GM12873 (cell line): Measurements from ENCODE around the gene SRY.

ENCODE experiments used
- CTCF ChIP-seq: IDR thresholded peaks from 2 replicates; pipeline ENCODE4 v1.5.1; 2012; ENCODE audit warnings: low read depth, mild to moderate bottlenecking, moderate library complexity, low read length, control low read depth; ENCODE audit not compliant: insufficient read depth; ENCODE audit errors: missing control alignments

Gene SRY

DNA sequence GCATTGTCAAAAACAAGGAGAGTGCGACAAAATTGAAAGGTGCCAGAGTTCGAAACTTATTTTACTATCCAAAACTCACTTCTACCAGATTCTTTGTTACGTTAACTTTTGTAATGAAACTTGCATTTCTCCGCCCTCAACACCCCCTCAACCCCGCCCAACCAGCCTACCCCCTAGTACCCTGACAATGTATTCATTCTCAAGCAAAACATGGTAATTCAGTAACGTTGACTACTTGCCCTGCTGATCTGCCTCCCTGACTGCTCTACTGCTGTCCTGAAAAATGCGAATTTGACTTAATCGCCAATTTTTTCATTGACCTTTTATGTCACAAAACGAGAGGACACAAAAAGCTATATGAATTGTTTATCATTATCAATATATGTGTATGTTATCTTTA, at the start of gene SRY:
Gene SRY (minus strand): TSS at position 83 of the 400 bp plus-strand sequence. CDS start 79 bp downstream, at position 4.
- TF ChIP-seq CTCF, result no peak

DNA sequence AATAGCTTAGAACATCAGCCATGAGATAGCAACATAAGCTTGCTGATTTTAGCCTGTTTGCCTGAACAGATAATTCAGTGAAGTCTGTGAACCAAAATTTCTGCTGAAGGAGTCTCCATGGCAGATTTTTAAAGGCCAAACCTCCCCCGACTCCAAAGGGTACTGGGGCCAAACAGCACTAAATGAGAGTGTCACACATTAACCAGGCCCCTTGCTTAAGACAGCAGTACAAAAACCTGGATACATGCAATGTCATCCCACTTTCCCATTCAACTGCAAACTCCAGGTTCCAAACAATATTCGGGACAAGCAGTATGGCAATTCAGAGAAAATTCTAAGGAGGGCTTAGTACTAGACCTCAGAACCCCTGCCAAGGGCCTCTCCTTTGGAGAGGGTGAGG, 49.6 kb upstream of the SRY start:
- TF ChIP-seq CTCF, result no peak

DNA sequence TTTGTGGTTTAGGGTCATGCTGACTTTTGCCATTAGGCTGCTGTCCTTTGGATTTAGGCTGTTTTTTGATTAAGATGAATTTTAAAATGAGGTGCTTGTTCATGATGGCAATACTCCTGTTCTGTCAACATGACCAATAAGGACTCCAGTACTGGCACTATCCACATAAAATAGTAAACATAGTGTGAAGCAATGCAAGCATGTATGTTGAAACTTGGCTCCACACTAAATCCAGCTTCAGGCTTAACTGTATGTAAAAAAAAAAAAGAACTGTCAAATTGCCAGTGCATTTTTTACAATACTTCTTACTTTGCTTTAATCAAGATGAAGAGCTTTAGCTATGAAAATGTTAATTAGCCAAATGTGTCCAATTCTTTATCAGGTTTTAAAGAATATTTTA, 47.7 kb upstream of the SRY start:
- no peak for TF ChIP-seq CTCF

DNA sequence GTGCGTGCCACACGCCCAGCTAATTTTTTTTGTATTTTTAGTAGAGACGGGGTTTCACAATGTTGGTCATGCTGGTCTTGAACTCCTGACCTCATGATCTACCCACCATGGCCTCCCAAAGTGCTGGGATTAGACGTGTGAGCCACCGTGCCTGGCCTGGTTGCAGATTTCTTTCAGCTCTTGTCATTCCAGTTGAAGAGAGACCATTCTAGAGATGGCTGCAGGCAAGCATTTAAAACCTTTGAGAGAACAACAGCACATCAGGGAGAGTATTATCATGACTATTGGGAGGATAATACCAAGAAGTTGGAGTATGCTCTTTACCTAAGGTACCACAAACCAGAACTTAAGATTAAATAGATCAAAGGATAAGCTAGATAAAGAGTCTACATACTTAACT, 41.0 kb upstream of the SRY start:
- no peak for TF ChIP-seq CTCF

DNA sequence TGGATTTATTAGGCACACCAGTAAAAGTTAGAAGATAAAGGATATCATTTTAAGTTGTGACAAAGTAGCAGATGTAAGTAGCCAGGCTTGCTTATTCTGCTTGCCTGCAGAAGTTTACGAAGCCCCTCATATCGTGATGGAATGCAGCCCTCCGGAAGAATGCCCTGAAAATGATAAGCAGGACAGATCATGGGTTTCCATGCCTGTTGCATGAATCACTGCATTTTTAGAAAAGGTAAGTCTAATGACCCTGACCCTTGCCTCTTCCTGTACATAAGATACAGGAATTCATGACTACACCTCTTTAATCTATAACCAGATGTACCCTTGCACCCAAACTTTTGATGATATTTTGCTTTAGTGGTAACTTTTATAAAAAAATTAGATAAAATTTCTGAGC, 37.0 kb upstream of the SRY start:
- TF ChIP-seq CTCF, result no peak

DNA sequence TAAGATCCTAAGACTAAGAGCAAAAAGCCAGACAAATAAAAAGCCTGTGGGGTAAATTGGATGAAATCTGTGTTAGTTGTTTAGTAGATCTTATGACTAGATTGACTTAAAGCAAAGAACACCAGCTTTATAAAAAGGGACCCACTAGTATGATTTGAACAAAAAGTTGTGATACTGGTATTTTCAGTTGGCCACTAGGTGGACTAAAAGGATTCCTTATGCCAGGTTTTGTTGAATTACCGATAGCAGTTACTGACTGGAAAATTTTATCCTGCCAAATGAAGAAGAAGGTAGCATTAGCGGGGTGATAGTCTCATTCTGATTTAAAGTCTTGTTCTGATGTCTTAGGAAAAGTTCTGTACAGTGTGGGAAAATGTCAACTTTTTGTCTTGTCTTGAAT, 12.8 kb upstream of the SRY start:
- TF ChIP-seq CTCF, result no peak

- no peak for TF ChIP-seq CTCF
Observed at GRCh38 chrY:2797991-2798390, 10.5 kb upstream of the SRY start.
